ENCODE measurements around the gene PARVA.

Gene PARVA

DNA sequence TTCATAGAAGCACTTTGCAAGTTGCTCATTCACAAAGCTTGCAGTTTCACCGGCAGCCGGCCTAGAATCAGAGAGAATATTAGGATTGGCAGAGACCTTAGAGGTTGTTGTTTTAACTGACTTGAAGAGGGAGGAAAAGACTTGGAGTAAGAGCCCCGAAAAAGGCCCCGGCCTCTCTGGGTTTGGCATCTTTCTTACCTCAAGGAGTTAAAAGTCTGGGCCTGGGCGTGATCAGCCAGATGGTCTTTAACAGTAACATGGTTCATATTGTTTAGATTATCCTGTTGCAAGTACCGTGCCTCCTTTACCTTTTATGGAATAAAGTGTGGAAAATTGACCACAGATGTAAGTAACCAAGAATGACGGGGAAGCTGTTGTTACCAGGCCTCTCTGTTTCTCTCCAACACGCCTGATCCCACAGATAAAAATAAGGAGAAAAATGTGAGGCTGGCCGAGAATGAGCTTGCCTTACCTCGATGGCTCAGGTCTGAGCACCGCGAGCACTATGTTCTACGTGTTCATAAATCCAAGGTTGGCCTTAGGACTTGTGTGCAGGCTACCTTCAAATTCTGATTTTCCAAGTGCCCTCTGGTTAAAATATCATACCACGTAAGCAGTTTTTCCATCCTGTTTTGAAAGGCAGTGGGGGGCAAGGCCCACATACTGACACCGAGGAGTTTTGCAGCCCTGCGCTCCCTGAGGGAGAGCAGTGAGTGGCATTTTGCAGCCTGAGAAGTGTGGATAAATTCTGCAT, 56.4 kb downstream of the PARVA start:
- DNase-seq, result no peak

DNA sequence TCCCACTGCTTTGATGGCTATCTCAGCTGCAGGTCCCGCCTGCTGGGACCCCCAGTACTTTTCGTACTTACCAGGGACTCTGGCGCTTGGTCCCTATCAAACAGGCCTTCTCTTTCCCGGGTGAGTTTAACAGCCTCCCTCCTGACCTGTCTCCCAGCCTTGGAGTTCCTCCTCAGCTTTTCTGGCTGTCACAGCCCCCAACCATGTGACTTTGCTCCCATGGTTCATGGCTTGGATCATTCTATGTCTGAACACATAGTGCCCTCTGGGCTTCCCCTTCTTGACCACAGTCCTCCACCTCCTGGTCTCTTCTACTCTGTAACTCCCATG, 56.9 kb downstream of the PARVA start:
- no peak for DNase-seq

DNA sequence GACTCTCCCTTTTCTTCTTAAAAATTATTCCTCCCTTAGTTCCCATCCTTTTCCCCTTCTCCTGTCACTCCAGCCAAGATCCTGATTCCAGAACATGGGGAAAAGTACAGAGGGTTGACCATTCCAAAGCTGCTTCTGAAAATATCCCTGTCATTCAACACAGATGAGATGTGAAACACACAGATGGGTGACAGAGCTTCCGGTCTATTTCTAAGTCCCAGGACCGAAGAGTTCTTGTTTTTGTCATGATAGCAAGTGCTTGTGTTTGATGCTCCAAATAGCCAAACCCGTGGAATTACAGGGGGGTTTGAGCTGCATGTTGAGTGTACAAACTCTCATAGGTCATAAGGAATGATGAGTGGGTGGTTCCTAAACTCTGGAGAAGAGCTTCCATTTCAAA, 57.9 kb downstream of the PARVA start:
- no peak for DNase-seq

DNA sequence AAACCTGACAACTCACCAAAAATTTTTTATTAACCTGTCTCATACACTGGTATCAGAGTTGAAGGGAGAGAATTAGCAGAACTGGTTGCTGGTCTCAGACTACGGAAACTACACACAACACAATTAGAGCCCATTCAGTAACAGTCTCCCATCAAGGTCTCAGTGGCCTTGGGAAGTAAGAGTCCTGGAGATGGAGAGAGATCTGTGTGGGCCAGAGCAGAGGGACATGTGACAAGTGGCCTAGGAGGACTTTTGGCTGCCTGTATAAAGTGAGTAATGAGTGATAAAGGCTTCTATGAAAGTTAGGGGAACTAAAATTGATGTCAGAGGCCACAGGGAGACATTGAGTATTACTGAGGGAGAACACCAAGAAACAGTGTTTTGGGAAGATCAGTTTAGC, 58.9 kb downstream of the PARVA start:
- DNase-seq, result no peak

DNA sequence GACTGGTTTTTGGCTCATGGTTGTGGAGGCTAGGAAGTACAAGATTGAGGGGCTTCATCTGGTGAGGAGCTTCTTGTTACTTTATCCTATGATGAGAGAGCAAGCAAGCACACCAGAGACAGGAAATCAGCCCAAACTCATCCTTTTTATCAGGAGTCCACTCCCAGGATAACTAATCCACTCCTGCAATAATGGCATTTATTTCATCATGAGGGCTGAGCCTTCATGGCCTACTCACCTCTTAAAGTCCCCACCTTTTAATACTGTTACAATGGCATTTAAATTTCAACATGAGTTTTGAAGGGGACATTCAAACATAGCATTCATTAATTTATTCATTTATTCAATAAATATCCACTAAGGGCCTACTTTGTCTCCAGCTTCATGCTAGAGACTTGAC, 60.9 kb downstream of the PARVA start:
- DNase-seq, result no peak

DNA sequence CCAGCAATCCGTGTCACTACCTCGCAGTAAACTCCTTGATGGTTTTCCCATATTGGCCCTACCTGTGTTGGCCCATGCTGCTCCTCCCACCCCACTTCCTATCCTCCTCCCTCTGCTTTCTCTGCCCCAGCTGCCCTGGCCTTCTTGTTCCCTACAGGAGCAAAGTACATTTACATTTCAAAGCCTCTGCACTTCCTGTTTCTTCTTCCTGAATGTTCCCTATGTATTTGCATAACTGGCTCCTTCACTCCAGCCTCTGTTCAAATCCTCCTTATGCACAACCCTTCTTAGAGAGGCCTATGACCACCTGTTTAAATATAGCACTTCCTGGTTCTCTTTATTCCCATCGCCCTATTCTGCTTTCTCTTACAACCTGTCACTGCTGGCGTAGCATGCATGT, 62.2 kb downstream of the PARVA start:
- no peak for DNase-seq

DNA sequence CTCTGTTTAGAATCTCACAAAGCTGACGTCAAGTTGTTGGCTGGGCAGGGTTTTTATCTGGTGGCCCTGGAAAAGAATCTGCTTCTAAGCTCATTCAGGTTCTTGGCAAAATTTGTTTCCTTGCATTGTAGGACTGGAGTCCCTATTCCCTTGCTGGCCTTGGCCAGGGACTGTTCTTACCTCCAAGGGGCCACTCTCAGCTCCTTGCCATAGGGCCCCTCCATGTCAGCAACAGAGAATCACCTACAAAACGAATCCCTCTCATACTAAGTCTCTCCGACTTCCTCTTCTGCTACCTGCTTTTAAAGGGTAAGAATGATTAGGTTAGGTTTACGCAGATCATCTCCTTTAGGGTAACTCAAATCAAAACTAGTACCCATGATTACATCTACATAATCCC, 63.2 kb downstream of the PARVA start:
- DNase-seq, result no peak

DNA sequence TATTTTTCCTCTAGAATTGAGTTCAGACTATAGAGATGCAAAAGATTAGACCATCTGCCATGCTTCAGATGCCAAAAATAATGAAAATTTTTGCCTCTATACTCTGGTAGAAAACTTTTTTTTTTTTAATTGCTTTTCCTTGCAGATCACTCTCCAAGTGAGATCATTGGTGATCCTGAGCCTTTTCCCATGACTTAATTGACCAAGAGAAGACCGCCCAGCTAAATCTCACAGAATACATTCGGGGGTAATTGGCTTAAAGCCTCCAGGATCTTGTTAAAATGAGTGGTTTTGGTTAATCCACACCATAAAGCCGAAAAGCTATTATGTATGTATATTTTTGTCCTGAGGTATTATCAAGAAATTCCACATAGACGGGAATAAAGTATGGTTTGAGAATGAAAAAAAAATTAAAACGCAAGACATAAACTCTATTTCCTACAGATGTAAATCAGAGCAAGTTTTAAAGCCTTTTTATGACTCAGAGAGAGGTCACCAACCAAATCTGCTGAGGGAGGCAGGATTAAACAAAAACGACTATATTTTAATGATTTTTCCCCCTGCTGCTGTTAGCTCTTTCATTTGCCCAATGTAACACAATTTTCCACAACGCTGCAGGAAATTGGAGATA, 64.0 kb downstream of the PARVA start:
- no peak for DNase-seq

DNA sequence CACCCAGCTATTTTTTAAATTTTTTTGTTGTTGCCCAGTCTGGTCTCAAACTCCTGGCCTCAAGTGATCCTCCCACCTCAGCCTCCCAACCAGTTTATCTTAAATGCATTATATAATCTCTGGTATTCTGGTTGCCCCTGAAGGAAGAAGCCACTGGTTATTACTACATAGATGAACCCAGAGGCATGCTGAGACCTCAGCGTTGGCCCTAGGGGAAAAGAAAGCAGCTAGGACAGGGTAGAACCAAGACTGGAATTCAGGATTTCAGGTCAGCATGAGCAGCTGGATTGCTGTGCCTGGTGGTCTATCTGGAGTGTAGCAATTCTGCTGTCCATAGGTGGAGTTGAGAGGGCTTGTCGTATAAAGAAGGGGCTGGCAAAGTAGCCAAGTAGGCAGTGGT, 67.2 kb downstream of the PARVA start:
- DNase-seq, result no peak

DNA sequence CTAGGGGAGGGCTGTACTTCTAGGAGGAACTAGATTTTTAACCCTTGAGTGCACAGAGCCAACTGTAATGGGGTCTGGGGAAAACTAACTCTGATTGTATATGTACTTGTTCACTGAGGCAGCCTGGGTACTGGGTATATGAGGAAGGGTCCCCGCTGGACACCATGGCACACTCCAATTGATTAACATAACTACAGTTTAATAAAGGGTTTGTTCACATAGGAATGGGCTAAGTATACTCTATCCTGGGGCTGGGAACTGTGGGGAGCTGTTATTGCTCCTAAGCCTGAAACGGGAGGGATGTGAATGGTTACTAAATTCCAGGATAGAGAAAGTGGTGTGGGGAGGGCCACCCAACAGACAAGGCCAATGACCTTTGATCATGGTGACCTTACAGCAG, 67.6 kb downstream of the PARVA start:
- DNase-seq, result no peak

DNA sequence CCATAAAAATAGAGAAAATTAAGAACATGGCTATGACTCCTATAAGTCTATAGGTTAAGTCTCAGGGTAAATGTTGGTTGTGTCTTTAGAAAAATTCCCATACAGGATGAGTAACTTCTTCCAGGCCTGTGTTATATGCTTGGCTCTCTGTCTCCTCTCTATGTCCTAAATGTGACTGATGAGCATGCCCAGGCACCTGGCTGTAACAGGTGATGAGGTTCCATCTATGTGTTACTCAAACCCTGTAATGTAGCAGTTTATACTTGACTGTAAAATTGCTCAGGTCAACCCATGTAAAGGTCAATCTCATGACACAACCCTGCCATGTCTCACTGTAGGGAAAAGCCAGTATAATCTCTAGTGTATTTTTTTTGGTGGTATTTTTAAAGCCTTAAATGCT, 69.5 kb downstream of the PARVA start:
- no peak for DNase-seq

DNA sequence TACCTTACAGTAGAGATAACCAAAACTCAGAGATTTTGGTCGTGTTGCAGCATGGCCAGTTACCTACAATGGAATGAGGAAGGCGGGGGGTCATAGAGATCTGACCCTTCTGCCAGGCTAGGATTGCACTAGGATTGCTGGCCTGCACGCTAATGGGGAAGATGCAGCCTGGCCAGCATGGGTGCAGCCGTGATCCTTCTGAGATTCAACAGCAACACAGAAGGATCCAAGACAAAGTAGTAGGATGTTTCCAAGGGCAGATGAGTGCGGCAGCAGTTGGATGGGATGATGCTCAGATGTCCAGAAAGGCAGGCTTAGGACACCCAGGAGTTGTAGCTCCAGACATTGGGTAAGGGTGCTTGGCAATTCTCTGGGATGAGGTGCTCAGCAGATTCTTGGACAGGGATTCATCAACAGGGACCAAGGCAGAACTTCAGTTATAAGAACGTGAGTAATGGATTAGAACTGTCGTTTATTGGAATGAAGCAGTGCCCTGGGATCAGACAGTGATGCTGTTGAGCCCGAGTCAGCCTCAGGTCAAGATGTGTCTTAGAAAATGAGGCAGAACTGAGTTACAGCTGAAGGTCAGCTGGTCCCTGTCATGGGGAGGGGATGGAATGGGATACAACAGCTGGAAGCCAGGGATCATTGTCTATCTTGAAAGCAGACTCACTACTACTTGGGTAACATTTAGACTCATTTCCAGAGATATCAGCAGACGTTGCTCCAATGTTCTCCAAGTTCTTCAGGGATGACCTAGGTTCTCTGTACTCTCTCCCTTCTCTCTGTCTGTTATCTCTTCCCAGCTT, 71.0 kb downstream of the PARVA start:
- no peak for DNase-seq

DNA sequence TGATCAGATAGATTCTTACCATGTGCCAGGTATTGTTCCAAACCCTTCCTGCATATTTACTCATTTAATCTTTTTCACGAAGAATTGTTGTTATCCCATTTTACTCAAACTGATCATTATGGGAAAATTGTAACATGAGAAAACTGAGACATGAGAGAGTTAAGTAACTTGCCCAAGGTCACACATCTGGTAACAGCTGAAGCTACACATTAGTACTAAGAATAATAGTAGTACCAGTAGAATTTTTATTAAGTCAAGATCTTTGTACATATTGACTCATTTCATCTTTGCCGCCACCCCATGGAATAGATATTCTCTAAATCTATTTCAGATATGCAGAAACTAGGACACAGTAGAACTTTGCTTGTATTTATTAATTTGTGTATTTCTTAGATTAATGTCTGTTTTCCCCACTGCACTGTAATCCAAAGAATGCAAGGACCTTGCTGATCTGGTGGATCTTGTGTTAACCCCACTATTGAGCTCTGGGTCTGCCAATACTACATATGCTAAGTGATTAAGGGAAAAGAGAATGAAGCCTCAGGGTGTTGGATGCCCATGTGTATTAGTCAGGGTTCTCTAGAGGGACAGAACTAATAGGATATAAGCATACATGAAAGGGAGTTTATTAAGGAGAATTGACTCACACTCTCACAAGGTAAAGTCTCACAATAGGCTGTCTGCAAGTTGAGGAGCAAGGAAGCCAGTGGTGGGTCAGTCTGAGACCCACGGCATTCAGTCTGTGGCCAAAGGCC, 72.8 kb downstream of the PARVA start:
- DNase-seq, result no peak

DNA sequence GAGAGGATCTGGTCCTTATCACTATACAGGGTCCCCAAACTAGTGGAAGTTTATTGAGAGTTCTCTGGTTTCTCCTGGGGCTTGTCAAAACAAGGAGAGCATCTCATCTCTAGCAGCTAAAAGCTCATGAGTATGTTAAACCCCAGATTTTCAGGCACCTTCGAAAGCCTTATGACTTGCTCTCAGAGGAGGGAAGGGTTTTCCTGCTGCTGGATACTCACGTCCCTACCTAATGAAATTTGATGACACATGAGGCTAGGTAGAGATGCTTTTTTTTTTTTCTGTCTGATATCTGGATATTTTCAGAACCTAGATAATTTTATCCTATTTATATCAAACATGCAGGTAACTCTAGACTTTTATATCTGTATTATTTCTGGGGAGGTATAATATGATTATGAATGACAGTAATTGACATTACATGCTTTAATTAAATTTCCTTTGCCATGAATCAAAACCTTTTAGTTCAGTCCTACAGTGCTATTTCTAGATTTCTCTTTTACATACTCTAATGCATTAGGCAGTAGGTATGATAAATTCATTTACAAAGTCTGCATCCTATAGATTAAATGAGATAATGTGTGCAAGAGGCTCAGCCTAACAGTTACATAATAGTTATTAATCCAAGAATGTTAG, 73.9 kb downstream of the PARVA start:
- DNase-seq, result no peak

DNA sequence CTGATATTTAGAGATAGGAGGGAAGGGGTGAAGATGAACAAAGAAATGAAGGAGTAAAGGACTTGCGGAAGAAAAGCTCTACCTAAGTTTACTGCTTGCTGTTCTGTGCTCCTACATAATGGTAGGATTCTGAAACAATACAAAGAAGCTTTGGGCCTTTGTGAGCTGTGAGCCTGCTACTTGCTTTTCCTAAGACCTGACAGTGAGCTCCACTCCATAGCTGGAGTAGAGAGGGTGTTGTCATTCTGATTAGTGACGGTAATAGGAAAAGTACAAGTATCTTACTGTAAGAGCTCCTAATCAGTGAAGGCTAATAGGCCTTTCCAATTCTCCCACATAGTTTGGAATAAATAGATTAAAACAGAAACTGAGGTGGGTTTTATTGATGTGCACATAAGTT, 75.9 kb downstream of the PARVA start:
- no peak for DNase-seq

DNA sequence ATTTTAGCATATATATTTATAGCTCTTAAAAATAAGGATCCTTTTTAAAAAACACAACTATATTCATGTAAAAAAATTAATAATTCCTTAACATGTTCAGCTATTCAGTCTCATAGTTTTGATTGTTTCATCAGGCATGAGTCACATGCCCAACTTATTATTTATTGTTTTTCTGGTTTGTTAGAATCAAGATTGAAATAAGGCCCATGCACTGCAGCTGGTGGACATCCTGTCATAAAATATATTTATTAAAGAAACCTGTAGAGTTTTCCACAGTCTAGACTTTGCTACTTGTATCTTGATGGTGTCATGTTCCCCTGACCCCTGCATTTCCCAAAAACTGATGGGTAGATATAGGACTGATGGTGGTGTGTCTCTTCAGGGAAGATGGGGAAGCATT, 77.4 kb downstream of the PARVA start:
- no peak for DNase-seq

DNA sequence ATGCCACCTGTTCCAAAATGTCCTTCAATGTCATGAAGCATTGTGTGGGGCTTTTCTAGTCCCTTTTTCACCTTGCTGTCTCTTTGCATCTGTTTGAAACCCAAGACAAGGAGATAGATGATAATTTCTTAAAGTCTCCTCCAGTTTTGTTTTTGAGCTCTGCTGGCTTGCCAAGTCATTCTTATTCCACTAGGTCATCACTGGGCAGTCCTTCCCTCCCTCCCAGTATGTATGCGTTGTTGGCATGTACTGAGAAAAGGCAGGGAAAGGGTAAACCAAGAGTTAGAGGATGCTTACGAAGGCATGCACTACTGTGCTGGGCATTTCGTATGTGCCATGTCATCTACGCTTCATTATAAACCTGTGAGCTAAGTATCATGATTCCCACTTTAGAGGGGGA, 78.6 kb downstream of the PARVA start:
- no peak for DNase-seq

DNA sequence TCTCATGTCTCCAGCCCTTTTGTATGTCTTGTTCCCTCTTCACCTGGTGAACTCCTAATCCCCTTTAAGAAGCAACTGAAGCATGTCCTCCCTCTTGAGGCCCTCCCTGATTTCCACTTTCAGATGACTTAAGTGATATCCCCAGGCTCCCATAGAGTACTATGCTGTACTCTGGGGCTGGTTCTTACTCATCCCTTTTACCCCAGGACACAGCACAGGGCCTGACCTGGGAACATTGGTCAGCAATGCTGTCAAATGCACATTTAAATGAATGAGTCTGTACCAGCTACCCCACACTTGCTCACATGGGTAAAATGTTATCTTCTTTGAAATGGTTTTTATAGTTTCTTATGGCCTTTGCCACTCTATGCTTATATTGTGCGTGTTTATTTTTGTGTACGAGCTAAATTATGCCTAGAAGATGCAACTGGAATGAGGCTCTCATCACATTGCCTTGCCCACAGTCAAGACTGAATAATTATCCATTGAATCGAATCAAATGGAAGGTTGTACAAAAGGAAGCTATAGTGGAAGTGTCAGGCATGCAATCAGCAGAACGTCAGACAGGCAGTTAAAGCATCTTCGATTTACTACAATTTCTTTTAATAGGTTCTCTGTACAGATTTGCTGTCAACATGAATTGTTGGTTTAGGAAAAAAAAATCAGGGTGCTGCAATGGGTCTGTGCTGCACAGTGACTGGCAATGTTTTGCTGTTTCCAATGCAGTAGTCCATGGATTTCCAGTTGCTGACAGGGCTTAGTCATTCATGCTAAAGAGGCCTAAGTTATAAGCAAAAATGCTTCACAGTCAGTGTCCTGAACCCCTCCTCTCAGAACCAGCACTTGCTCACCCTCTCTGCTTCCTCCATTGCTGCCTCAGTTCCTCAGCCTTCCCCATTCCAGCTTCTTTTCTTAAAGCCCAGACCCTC, 79.5 kb downstream of the PARVA start:
- no peak for DNase-seq

DNA sequence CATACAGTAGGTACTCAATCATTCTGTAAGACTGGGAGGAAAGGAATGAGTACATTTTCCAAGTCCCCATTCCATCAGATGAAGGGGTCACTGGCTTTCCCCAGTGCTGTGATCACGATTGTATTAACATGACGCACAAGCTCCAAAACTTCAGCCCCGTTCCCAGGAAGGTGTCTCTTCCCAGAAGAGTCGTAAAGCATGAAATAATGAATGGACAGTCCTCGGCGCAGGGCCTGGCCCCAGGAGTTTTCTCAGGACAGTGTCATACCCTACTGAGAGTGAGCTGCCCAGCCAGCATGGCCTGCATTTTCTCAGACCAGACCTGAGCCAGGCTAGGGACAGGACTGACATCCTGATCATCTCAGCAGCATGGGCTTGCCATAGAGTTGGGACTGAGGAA, 80.7 kb downstream of the PARVA start:
- DNase-seq, result no peak

DNA sequence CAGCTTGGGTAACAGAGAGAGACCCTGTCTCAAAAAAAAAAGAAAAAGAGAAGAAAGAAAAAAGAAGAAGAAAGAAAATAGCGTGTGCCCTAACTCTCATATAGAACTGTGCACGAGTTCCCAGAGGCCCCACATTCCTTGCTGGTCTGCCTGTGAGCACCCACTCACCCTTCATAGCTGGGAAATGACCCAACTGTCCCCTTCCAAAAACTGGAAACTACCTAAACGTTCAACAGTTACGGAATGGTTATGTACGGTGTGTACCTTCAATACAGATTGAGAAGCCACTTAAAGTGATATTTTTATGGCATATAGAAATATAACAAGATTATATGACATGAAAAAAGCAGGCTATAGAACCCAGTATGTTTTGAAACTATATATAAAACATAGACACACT, 82.0 kb downstream of the PARVA start:
- DNase-seq, result no peak

DNA sequence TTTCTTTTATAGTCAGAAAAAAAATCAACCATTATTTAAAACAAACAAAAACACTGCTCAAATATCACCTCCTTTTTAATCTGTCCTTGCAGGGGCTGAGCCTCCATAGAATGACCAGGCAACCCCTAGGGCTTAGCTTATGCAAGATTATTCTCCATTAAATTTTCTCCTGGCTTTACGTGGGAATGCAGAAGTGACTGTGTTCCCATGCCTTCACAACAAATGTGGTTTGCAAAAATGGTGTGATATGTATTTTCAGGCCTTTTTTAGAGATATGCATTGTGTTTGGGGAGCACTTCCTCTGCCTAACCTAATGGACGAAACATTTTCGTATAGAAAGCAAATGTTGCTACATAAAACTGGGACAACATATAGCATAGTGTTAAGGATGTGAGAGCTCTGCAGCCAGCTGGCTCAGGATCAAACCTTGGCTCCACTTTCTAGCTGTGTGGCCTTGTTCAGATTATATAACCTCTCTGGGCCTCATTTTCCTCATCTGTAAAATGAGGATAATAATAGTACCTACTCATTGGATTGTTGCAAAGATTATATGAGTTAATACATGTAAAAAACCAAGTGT, 82.6 kb downstream of the PARVA start:
- no peak for DNase-seq

DNA sequence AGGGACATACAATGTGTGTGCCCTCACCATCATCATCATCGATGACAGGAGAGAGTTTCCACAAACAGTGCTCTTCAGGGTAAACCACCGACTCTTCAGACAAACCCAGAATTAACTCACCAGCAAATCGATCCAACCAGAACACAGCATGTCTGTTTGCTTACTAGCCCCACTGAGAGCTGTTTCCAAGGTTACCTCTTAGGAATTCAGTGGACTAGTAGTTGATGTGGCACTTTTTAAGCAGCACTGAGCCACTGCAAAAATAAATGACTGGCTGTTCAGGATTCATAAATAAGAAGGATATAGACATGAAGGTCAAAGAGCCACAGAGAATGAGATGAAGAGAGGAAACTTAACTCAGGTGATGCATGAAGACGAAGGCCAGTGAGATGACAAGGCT, 83.1 kb downstream of the PARVA start:
- DNase-seq, result no peak
